H7 (cell line): Measurements from ENCODE around the gene SPATA18. TPM values are rescaled to one million over a fixed set of nuclear protein-coding genes. Genes with fewer than 3 reads are reported as not detected.

Experiments
- total RNA-seq: library from RNA; depleted of rRNA; stranded (reverse); fragments of >200 nt; shearing (Covaris generic); gene quantifications from 2 replicates; pipeline ENCODE4 v1.2.3, GENCODE V29; 2014; rRNA removed

The SPATA18 gene
- total RNA-seq, 1 experiment from 2014 or later = 0.10 TPM

Other genes with a start within 250 kb of the SPATA18 start
- 10.4 and 15.5 TPM in 2 replicates for gene DCUN1D4, start 208.2 kb upstream of the SPATA18 start, total RNA-seq
- gene LRRC66, start 30.9 kb upstream of the SPATA18 start, total RNA-seq = 0.10 and 0.15 TPM in 2 replicates
- gene SGCB, start 13.0 kb upstream of the SPATA18 start, total RNA-seq = 8.7 and 9.5 TPM in 2 replicates